GM13977 (cell line): ENCODE results near the gene SLC9A1.

Source experiments
- DNase-seq: peaks from one replicate; pipeline ENCODE4 v3.0.0; 2012; ENCODE audit warnings: low spot score
- in situ Hi-C: fragments of 300-500 bp; cut with MboI; formaldehyde crosslinking; loops from one replicate; pipeline ENCODE4 v1.12.0; 2022; ENCODE audit warnings: low sequenced_read_pairs, low pct_unique_long_range_greater_than_20kb, mixed read lengths, inconsistent platforms; ENCODE audit not compliant: unreplicated experiment
- TF ChIP-seq, protein P1 (sequence below): IDR thresholded peaks from 2 replicates; pipeline ENCODE4 v1.5.1; 2012; ENCODE audit warnings: mild to moderate bottlenecking, control low read depth; ENCODE audit not compliant: insufficient read depth; ENCODE audit errors: extremely low read depth, missing control alignments

The SLC9A1 gene

DNA sequence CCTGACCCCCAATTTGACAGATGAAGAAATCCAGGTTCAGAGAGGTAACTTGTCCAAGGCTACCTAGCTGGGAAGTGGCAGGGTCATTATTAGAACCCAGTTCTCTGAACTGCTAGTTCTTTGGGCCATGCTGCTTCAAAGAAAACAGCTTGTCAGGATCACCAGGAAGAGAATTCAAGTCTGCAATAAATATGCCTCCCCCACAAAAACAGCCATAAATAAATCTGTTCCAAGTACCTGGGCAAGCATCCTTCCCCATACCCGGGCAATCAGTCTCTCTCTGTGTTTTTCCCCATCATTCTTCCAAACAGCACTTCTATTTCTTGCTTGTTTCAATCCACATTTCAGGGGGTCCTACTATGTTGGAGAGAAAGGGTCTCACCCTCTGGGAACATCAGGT lies 34.1 kb downstream of the SLC9A1 start:
- in situ Hi-C loops = no loop called here
- TF ChIP-seq, protein P1, sequence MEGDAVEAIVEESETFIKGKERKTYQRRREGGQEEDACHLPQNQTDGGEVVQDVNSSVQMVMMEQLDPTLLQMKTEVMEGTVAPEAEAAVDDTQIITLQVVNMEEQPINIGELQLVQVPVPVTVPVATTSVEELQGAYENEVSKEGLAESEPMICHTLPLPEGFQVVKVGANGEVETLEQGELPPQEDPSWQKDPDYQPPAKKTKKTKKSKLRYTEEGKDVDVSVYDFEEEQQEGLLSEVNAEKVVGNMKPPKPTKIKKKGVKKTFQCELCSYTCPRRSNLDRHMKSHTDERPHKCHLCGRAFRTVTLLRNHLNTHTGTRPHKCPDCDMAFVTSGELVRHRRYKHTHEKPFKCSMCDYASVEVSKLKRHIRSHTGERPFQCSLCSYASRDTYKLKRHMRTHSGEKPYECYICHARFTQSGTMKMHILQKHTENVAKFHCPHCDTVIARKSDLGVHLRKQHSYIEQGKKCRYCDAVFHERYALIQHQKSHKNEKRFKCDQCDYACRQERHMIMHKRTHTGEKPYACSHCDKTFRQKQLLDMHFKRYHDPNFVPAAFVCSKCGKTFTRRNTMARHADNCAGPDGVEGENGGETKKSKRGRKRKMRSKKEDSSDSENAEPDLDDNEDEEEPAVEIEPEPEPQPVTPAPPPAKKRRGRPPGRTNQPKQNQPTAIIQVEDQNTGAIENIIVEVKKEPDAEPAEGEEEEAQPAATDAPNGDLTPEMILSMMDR = no peak
- DNase-seq = no peak

DNA sequence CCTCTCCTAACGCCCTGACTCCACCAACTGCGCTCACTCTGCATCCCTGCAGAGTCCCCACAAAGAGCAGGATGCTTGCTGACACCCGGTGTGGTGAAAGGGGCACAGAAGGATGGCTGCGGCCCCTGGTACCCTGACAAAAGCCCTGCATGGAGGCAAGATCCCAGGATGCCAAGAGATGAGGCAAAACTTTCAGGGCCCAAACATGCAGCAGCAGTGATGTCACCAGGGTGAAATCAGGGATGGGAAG lies 36.6 kb downstream of the SLC9A1 start:
- in situ Hi-C loops = no loop called here
- no peak for DNase-seq
- TF ChIP-seq, protein P1 = no peak

DNA sequence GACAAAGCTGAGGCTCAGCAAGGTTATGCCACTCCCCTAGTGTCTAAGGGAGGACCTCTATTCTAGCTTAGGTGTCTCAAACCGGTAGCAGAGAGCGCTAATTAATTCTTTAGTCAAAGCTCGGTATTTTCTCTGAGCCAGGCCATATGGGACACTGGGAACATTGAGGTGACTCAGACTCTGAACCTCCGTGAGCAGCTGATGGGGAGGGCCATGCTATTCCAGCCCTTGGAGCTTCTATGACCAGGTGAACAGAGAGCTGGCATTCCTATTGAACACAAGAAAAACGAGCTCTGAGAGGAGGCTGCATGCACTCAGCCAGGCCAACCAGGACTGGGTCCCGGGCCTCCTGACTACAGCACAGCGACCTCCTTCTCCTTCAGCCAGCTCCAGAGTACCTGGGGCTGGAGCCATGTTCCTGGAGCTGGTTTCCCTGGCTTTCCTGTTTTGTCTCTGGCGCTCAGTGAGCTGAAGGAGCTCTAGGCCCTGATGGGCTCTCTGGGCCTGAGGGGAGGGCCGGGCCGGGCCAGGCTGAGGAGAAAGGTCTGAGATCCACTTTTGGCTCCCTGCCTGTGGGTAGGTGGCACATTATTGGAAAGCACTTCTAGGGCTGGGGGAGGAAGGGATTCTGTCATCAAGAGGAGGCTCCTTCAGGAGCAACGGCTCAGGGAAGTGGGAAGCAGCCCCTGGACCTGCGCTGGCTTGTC lies 37.0 kb downstream of the SLC9A1 start:
- no peak for DNase-seq
- TF ChIP-seq, protein P1 = no peak
- in situ Hi-C loops = no loop called here

DNA sequence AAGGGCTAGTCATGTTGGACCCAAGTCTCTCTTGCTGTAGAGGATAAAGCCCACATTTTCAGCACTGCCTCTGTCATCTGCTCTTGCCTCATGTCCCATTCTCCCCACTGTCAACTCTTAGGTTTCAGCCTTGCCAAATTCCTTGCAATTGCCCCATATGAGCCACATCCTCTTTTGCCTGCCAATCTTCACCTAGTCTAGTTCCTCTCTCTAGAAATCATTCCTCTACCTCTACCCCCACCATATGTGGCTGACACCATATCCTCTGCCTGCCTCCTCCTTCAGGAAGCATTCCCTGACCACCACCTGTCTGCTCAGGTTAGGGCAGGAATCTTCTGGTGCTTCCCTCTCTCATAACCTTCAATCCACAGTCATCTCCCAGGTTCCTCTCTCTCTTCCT lies 38.2 kb downstream of the SLC9A1 start:
- TF ChIP-seq, protein P1 = no peak
- in situ Hi-C loops = no loop called here
- no peak for DNase-seq

DNA sequence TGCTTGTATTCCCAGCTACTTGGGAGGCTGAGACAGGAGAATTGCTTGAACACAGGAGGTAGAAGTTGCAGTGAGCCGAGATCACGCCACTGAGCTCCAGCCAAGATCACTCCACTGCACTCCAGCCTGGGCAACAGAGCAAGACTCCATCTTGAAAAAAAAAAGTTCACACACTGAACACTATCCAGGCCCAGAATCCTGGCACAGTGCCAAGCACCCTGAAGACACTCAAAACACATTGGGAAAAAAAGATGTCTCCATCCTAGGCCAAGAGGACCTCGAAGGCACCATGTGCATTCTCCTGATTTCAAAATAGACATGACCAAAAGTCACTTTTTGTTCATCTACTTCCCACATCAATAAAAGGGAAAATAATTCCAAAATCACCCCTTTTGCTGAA lies 38.7 kb downstream of the SLC9A1 start:
- in situ Hi-C loops = no loop called here
- TF ChIP-seq, protein P1 = no peak
- no peak for DNase-seq

DNA sequence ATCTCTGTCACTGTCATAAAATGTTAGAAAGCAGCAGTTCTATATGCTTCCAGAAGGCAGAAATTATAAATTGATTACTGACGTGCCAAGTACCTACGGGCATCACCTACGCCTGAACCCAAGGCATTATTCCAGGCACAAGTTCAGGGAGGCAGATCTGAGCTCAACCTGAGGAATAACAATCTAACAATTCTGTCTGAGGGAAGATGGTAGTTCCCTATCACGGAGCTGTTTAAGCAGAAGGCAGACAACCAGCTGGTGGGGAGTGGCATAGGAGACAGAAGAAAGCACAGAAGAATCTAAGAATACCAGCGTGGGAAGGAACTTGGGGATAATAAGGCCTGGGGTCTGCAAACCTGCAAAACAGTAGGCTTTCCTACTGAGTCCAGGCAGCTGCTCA lies 40.4 kb downstream of the SLC9A1 start:
- no peak for DNase-seq
- TF ChIP-seq, protein P1 = no peak
- in situ Hi-C loops = no loop called here

DNA sequence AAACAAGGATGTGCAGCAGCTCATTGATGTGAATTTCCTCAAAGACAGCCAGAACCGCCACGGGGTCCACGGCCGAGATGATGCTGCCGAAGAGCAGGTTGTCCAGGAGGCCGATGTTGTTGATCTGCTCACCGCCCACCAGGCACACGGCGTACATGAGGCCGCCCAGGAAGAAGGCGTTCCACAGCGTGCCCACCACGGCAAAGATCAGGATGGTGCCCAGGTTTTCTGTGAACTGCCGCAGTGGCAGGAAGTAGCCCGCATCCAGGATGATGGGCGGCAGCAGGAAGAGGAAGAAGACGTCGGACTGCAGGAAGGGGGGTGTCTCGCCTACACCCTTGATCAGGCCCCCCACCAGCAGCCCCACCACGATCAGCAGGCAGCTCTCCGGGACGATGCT lies 41.1 kb downstream of the SLC9A1 start:
- TF ChIP-seq, protein P1 = no peak
- no peak for DNase-seq
- in situ Hi-C loops = no loop called here
